GM12891 (cell line): ENCODE measurements around the gene ERICH3.

ENCODE experiments used
- POLR2A ChIP-seq: IDR thresholded peaks from 2 replicates; pipeline ENCODE4 v1.6.1; 2011; ENCODE audit warnings: low read depth, low read length, control low read depth
- POLR2AphosphoS5 ChIP-seq: IDR thresholded peaks from 2 replicates; pipeline ENCODE4 v1.6.1; 2011; ENCODE audit warnings: low read depth, low read length, control low read depth
- TAF1 ChIP-seq: IDR thresholded peaks from 2 replicates; pipeline ENCODE4 v1.6.1; 2011; ENCODE audit warnings: low read depth, low read length, control low read depth

GRCh38 chr1:74654708-74655107 lies 18.9 kb downstream of the ERICH3 start:
- TF ChIP-seq POLR2A (no peak), POLR2AphosphoS5 (no peak), TAF1 (no peak)
